DMS79 treated with DMSO at 0.1 percent for 48 hours (cell line): ENCODE measurements around the gene CSTF3.
"Not testable (repeated sequence)": the region's sequence is repeated elsewhere in the genome, so short reads cannot be mapped to it uniquely, and the experiment has no call there.

ENCODE experiments used
- DNase-seq: peaks from one replicate; lab custom pipeline; 2025; lab: John Stamatoyannopoulos, UW

CSTF3 gene

GRCh38 chr11:33161120-33162005 lies at the start of gene CSTF3:
CSTF3 (minus strand) TSS chr11:33161480; CDS start chr11:33161325, 155 bp downstream.
- DNase-seq, result peak; percentile 98

- DNase-seq, result no peak
Measured at GRCh38 chr11:33208150-33208549, 46.9 kb upstream of the CSTF3 start.

GRCh38 chr11:33207408-33207985 lies 46.2 kb upstream of the CSTF3 start:
- no peak for DNase-seq

- no peak for DNase-seq
Measured at GRCh38 chr11:33197915-33198727, 36.8 kb upstream of the CSTF3 start.

- no peak for DNase-seq
Measured at GRCh38 chr11:33195462-33196173, 34.3 kb upstream of the CSTF3 start.

GRCh38 chr11:33194455-33194854 lies 33.2 kb upstream of the CSTF3 start:
- DNase-seq, result no peak

GRCh38 chr11:33191467-33191866 lies 30.2 kb upstream of the CSTF3 start:
- DNase-seq, result no peak

- DNase-seq, result no peak
Measured at GRCh38 chr11:33187998-33188722, 26.9 kb upstream of the CSTF3 start.

- no peak for DNase-seq
Measured at GRCh38 chr11:33185756-33186155, 24.5 kb upstream of the CSTF3 start.

- no peak for DNase-seq
Measured at GRCh38 chr11:33182246-33182878, 21.1 kb upstream of the CSTF3 start.

GRCh38 chr11:33179348-33179803 lies 18.1 kb upstream of the CSTF3 start:
- no peak for DNase-seq

GRCh38 chr11:33178443-33179180 lies 17.3 kb upstream of the CSTF3 start:
- DNase-seq, result no peak

- DNase-seq, result no peak
Measured at GRCh38 chr11:33177676-33178336, 16.5 kb upstream of the CSTF3 start.

GRCh38 chr11:33176760-33177159 lies 15.5 kb upstream of the CSTF3 start:
- not testable (repeated sequence) for DNase-seq

GRCh38 chr11:33172996-33173395 lies 11.7 kb upstream of the CSTF3 start:
- no peak for DNase-seq

GRCh38 chr11:33172345-33172744 lies 11.1 kb upstream of the CSTF3 start:
- DNase-seq, result no peak

GRCh38 chr11:33171251-33171650 lies 10.0 kb upstream of the CSTF3 start:
- DNase-seq, result no peak

GRCh38 chr11:33168709-33169200 lies 7.5 kb upstream of the CSTF3 start:
- no peak for DNase-seq

- no peak for DNase-seq
Measured at GRCh38 chr11:33162831-33163230, 1.6 kb upstream of the CSTF3 start.
